Measurements from ENCODE around the gene GALR3. TPM values are rescaled to one million over a fixed set of nuclear protein-coding genes. Genes with fewer than 3 reads are reported as not detected.

Gene GALR3
- total RNA-seq, 1 experiment from 2014 or later, result not detected

DNA sequence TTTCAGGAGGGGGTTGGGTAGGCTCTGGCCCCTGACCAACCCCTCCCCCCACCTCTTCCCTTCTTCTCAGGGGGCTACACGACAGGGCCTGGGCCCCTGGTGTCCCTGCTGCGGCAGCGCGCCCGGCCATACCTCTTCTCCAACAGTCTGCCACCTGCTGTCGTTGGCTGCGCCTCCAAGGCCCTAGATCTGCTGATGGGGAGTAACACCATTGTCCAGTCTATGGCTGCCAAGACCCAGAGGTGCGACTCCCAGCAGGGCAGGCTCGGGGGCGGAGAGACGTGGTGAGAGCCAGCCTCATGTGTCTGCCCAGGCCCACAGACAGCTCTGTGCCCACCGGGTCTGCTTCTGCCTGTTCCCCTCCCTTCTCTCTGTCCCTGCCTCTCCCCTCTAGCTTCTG, 7.6 kb upstream of the GALR3 start:
- Histone ChIP-seq H2AFZ (ENCODE audit: low read length) (no peak overlapping the region), H3K79me2 (ENCODE audit: low read length) (0 out of 2 replicates have a peak, but pooled peaks cover 4% of the 10 kb centered on the region), H3K4me2 (ENCODE audit: low read depth, low read length, poor library complexity, severe bottlenecking) (no peak overlapping the region), H3K9me3 (ENCODE audit: low read length) (no peaks in the 10 kb centered on the region), H3K36me3 (ENCODE audit: insufficient read depth, low read length) (no peaks in the 10 kb centered on the region), H3K9ac (ENCODE audit: low read length) (no peak overlapping the region), H3K4me1 (ENCODE audit: low read length) (peaks cover 7% of the 10 kb centered on the region), H3K27me3 (ENCODE audit: low read length) (no peaks in the 10 kb centered on the region), H4K20me1 (ENCODE audit: insufficient read depth, low read depth, low read length) (no peaks in the 10 kb centered on the region), H3K27ac (ENCODE audit: low read length) (no peak overlapping the region), H3K9me2 (replicated peaks; ENCODE audit: insufficient read depth, low read length) (no peaks in the 10 kb centered on the region), H3K4me3 (ENCODE audit: low read length) (no peak overlapping the region)
- DNase-seq, result no peak

DNA sequence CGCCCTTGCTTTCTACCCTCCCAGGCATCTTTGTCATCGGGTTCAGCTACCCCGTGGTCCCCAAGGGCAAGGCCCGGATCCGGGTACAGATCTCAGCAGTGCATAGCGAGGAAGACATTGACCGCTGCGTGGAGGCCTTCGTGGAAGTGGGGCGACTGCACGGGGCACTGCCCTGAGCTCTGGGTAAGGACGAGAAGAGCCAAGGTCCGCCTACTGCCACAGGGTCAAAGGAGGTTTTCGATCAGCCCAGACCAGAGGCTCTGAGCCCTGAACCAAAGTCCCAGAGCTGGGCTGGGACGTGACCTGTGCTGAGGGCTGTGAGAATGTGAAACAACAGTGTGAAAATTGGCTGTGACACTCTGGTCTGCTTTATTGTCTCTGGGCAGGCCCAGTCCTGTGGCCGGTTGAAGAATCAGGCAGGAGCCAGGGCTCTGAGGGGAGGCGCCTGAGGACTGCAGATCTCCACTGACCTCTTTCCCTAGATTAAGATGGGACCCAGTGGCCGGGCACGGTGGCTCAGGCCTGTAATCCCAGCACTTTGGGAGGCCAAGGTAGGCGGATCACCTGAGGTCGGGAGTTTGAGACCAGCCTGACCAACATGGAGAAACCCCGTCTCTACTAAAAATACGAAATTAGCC, 6.5 kb upstream of the GALR3 start:
- Histone ChIP-seq H3K4me3 (ENCODE audit: low read length) (no peak overlapping the region), H3K4me2 (ENCODE audit: low read depth, low read length, poor library complexity, severe bottlenecking) (no peak overlapping the region), H3K27ac (ENCODE audit: low read length) (no peak overlapping the region), H2AFZ (ENCODE audit: low read length) (no peak overlapping the region), H3K79me2 (ENCODE audit: low read length) (no peaks in the 10 kb centered on the region), H3K36me3 (ENCODE audit: insufficient read depth, low read length) (no peaks in the 10 kb centered on the region), H3K9me2 (replicated peaks; ENCODE audit: insufficient read depth, low read length) (no peaks in the 10 kb centered on the region), H3K9me3 (ENCODE audit: low read length) (no peaks in the 10 kb centered on the region), H4K20me1 (ENCODE audit: insufficient read depth, low read depth, low read length) (no peaks in the 10 kb centered on the region), H3K9ac (ENCODE audit: low read length) (no peak overlapping the region), H3K4me1 (ENCODE audit: low read length) (peaks cover 7% of the 10 kb centered on the region), H3K27me3 (ENCODE audit: low read length) (no peaks in the 10 kb centered on the region)
- no peak for DNase-seq

DNA sequence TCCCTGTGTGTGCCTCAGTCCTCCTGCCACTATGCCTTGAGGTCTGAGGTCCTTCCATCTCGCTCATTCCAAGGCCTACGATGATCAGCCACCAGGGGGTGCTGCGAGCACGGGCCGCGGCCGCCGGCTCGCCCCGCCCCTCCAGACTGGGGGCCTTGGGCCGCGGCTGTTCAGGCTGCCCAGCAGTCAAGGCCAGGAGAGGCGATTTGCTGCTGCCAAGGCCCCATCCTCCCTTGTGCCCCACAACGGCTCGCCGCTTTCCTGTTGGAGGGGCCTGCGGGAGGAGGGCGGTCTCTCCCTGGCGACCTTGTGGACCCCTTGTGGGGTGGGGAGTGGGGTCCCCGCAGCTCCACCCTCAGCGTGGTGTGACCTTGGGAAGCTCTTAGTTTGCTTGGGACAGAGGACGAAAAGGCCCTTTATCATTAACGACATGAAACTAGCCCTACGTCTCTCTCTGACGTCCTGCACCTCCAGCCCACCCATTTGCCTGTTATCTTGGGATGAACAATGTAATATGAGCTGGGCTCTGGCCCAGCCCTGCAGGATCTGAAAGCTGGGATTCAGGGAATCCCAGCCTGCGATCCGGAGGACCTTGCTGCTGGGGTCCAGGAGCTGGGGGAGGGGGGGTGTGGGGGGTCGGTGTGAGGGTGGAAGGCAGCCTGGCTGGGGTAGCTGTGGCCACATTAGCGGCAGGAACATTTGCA, 5.3 kb upstream of the GALR3 start:
- peak; percentile 87 for DNase-seq
- no peaks in the 10 kb centered on the region for H3K27me3 ChIP-seq (ENCODE audit: low read length)
- H4K20me1 ChIP-seq (ENCODE audit: insufficient read depth, low read depth, low read length), result no peaks in the 10 kb centered on the region
- H3K27ac ChIP-seq (ENCODE audit: low read length), result no peak overlapping the region
- peaks cover 7% of the 10 kb centered on the region for H3K4me1 ChIP-seq (ENCODE audit: low read length)
- peak overlapping the region; percentile 38 for H3K4me2 ChIP-seq (ENCODE audit: low read depth, low read length, poor library complexity, severe bottlenecking)
- H3K9me3 ChIP-seq (ENCODE audit: low read length), result no peaks in the 10 kb centered on the region
- peak overlapping the region; percentile 34; the same call in 1 of the 2 replicates for H3K4me3 ChIP-seq (ENCODE audit: low read length)
- H3K36me3 ChIP-seq (ENCODE audit: insufficient read depth, low read length), result no peaks in the 10 kb centered on the region
- no peak overlapping the region for H2AFZ ChIP-seq (ENCODE audit: low read length)
- peak overlapping the region; percentile 48; the same call in 1 of the 2 replicates for H3K9ac ChIP-seq (ENCODE audit: low read length)
- H3K9me2 ChIP-seq (replicated peaks; ENCODE audit: insufficient read depth, low read length), result no peaks in the 10 kb centered on the region
- no peaks in the 10 kb centered on the region for H3K79me2 ChIP-seq (ENCODE audit: low read length)

DNA sequence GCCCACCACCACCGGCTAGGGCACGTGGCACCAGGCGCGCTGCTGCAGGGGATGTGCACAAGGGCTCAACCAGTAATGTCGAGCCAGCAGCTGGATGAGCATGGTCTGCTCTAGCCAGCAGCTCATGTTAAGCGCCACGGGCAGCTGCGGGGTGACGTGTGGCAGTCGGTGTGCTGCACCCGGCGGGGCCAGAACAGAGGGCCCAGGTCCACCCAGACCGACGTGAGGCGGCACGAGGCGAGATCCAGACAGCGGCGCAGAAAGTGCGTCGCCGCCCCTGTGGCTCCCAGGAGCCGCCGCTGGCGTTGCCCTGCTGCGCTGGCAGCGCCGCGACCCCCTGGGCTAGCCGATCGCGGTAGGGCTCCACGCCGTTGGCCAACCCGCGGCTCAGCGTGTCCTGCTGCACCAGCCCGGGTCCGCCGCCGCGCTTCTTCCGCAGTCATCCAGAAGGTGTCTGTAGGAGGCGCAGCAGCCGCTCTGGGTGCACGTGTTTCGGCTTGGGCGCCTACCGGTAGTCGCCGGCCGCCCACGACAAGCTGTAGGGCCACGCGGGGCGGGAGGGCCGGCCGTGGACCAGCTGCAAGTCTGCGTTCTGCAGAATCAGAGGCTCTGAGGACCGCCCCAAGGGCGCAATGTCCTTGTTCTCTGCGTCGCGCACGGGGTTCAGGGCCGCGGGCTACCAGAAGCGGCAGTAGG, 4.6 kb upstream of the GALR3 start:
- Histone ChIP-seq H3K9ac (ENCODE audit: low read length) (no peak overlapping the region), H3K9me3 (ENCODE audit: low read length) (no peaks in the 10 kb centered on the region), H3K9me2 (replicated peaks; ENCODE audit: insufficient read depth, low read length) (no peaks in the 10 kb centered on the region), H3K4me1 (ENCODE audit: low read length) (peaks cover 7% of the 10 kb centered on the region), H3K27ac (ENCODE audit: low read length) (no peak overlapping the region), H3K4me3 (ENCODE audit: low read length) (no peak overlapping the region), H4K20me1 (ENCODE audit: insufficient read depth, low read depth, low read length) (no peaks in the 10 kb centered on the region), H3K27me3 (ENCODE audit: low read length) (no peaks in the 10 kb centered on the region), H3K79me2 (ENCODE audit: low read length) (no peaks in the 10 kb centered on the region), H3K36me3 (ENCODE audit: insufficient read depth, low read length) (no peaks in the 10 kb centered on the region), H2AFZ (ENCODE audit: low read length) (no peak overlapping the region), H3K4me2 (ENCODE audit: low read depth, low read length, poor library complexity, severe bottlenecking) (no peak overlapping the region)
- no peak for DNase-seq

DNA sequence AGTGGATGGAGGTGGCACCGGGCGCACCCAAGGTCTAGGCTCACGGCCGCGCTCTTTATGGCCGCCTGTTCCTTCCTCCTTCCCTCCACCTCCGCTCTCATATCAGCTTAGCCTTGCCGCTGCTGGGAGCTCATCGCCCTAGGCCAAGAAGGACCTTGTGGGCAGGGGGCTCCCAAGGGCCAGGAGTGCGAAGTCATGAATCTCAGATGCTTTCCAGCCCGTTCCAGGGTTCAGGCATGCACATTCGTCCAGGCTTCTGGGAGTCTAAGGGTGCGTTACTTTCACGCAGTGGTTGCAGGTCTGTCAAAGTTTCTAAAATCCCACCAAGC, 4.1 kb upstream of the GALR3 start:
- H3K9me2 ChIP-seq (replicated peaks; ENCODE audit: insufficient read depth, low read length), result no peaks in the 10 kb centered on the region
- H3K36me3 ChIP-seq (ENCODE audit: insufficient read depth, low read length), result no peaks in the 10 kb centered on the region
- peaks cover 7% of the 10 kb centered on the region for H3K4me1 ChIP-seq (ENCODE audit: low read length)
- no peak overlapping the region for H2AFZ ChIP-seq (ENCODE audit: low read length)
- DNase-seq, result no peak
- no peaks in the 10 kb centered on the region for H4K20me1 ChIP-seq (ENCODE audit: insufficient read depth, low read depth, low read length)
- H3K79me2 ChIP-seq (ENCODE audit: low read length), result no peaks in the 10 kb centered on the region
- H3K4me2 ChIP-seq (ENCODE audit: low read depth, low read length, poor library complexity, severe bottlenecking), result no peak overlapping the region
- H3K4me3 ChIP-seq (ENCODE audit: low read length), result no peak overlapping the region
- H3K27ac ChIP-seq (ENCODE audit: low read length), result no peak overlapping the region
- no peak overlapping the region for H3K9ac ChIP-seq (ENCODE audit: low read length)
- H3K9me3 ChIP-seq (ENCODE audit: low read length), result no peaks in the 10 kb centered on the region
- H3K27me3 ChIP-seq (ENCODE audit: low read length), result no peaks in the 10 kb centered on the region

DNA sequence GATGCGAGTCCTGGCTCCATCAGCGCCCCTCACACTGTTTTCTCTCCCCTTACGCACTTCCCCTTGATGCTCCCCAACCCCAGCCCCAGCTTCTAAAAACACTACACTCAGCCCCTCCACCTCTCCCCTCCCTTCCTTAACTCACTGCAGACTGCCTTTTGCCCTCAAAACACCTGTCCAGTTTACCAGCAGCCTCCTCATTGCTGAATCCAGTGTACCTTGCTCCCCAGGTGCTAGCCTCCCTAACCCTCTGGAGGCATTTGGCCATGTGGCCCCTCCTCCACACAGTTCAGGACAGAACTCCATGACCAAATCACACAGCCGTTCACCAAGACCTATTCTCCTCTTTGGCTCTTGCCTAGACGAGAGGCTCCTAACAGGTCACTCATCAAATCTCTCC, 2.8 kb upstream of the GALR3 start:
- H3K4me3 ChIP-seq (ENCODE audit: low read length), result no peak overlapping the region
- no peaks in the 10 kb centered on the region for H3K9me2 ChIP-seq (replicated peaks; ENCODE audit: insufficient read depth, low read length)
- no peaks in the 10 kb centered on the region for H3K79me2 ChIP-seq (ENCODE audit: low read length)
- H3K36me3 ChIP-seq (ENCODE audit: insufficient read depth, low read length), result no peaks in the 10 kb centered on the region
- no peak overlapping the region for H3K9ac ChIP-seq (ENCODE audit: low read length)
- H3K9me3 ChIP-seq (ENCODE audit: low read length), result no peaks in the 10 kb centered on the region
- no peak for DNase-seq
- no peaks in the 10 kb centered on the region for H4K20me1 ChIP-seq (ENCODE audit: insufficient read depth, low read depth, low read length)
- H2AFZ ChIP-seq (ENCODE audit: low read length), result no peak overlapping the region
- no peak overlapping the region for H3K27ac ChIP-seq (ENCODE audit: low read length)
- peaks cover 7% of the 10 kb centered on the region for H3K4me1 ChIP-seq (ENCODE audit: low read length)
- no peaks in the 10 kb centered on the region for H3K27me3 ChIP-seq (ENCODE audit: low read length)
- no peak overlapping the region for H3K4me2 ChIP-seq (ENCODE audit: low read depth, low read length, poor library complexity, severe bottlenecking)

DNA sequence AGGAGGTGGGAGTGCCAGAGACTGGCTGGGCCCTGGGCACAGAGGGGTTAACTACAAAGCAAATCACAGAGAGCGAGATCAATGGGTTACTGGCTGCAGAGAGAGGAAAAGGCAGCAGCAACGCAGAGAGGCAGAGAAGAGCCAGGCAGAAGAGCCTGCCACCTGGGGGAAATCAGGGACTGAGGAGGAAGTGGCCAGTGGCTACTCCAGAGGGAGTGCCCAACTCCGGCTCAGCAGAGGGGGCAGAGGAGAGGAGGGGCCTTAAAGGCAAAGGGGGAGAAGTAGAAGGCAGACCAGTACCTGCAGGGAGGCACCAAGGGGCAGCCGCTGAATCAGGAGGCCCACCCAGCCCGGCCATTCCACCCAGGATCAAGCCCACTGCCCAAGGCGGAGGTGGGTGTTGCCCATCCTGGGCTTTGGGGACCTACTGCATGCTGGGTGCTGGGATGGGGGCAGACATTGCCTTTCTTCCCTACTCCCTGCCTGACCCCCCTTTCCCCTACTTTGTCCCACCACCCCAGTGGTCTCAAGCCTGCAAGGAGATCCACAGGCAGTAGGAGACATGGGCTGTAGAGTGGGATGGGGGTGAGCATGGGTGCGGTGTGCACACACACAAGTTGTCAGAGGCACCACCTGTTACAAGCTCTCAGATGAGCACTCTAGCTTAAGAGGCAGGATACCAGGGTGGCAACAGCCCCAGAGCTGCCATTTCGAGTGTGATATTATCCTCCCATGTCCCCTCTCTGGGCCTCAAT, 926 bp upstream of the GALR3 start:
- H3K9me3 ChIP-seq (ENCODE audit: low read length), result no peaks in the 10 kb centered on the region
- H3K9me2 ChIP-seq (replicated peaks; ENCODE audit: insufficient read depth, low read length), result no peaks in the 10 kb centered on the region
- H3K4me3 ChIP-seq (ENCODE audit: low read length), result no peak overlapping the region
- H2AFZ ChIP-seq (ENCODE audit: low read length), result no peak overlapping the region
- no peaks in the 10 kb centered on the region for H4K20me1 ChIP-seq (ENCODE audit: insufficient read depth, low read depth, low read length)
- H3K27ac ChIP-seq (ENCODE audit: low read length), result no peak overlapping the region
- DNase-seq, result no peak
- no peaks in the 10 kb centered on the region for H3K79me2 ChIP-seq (ENCODE audit: low read length)
- peaks cover 7% of the 10 kb centered on the region for H3K4me1 ChIP-seq (ENCODE audit: low read length)
- H3K4me2 ChIP-seq (ENCODE audit: low read depth, low read length, poor library complexity, severe bottlenecking), result no peak overlapping the region
- no peak overlapping the region for H3K9ac ChIP-seq (ENCODE audit: low read length)
- no peaks in the 10 kb centered on the region for H3K27me3 ChIP-seq (ENCODE audit: low read length)
- no peaks in the 10 kb centered on the region for H3K36me3 ChIP-seq (ENCODE audit: insufficient read depth, low read length)
